K562 (cell line): ENCODE results near the gene ZBTB2. TPM values are rescaled to one million over a fixed set of nuclear protein-coding genes. Genes with fewer than 3 reads are reported as not detected.
A peak's percentile ranks its signal among the peaks of the same experiment; 100 is the strongest.

Experiments used
- ATAC-seq: fragments of 200-7000 bp; cut with Tn5 transposase; 3 replicates; pipeline ENCODE4 v1.9.1; 2020; ENCODE audit warnings: moderate library complexity
- BruUV-seq: library from RNA; stranded (reverse); fragments of 400-500 nt; replicated peaks from 2 replicates; lab custom pipeline; 2021; lab: Mats Ljungman, UMichigan
- CTCF ChIA-PET: fragments of 300-600 bp; formaldehyde crosslinking; extraction: SDS; loops from one replicate; lab custom pipeline; 2021; ENCODE audit warnings: low intra/inter-chr PET ratio; lab: Yijun Ruan, JAX
- POLR2A ChIA-PET: fragments of 300-600, 350-650 bp; sonication (Branson Sonifier 250); formaldehyde crosslinking; extraction: SDS; loops from one replicate; lab custom pipeline; 2021; ENCODE audit warnings: antibody characterized with exemption, inconsistent platforms; lab: Yijun Ruan, JAX
- DNase-seq, 4 experiments: peaks; one replicate each; pipeline versions ENCODE4 v3.0.0 to v3.0.0-alpha.2; 2011 to 2018; ENCODE audit warnings: low spot score in 3 of 4, mixed read lengths in 3 of 4; ENCODE audit errors: extremely low read depth in 1 of 4
- FAIRE-seq: peaks from 2 replicates; lab custom pipeline; 2011; peaks lifted over from hg19 to GRCh38; lab: Jason Lieb, UNC
- H2AFZ ChIP-seq: 2 replicates; pipeline ENCODE4 v1.6.0; 2011; ENCODE audit warnings: low read depth, low read length, control low read depth, inconsistent platforms
- H3K27ac ChIP-seq: fragments of 200-600 bp; 3 replicates; pipeline ENCODE4 v1.8.0; 2011; ENCODE audit warnings: low read depth, mild to moderate bottlenecking, control low read depth, inconsistent platforms, low read length, moderate library complexity, mixed read lengths; ENCODE audit errors: extremely low read depth
- H3K27me3 ChIP-seq, 2 experiments: fragments of 300-600 bp in 1 of 2; 2 replicates in 1 of 2; 3 replicates in 1 of 2; pipeline versions ENCODE4 v1.6.0 to v1.8.0; 2011; ENCODE audit warnings: inconsistent platforms in 2 of 2, low read length in 2 of 2, mild to moderate bottlenecking in 1 of 2, mixed read lengths in 1 of 2, moderate library complexity in 1 of 2; ENCODE audit not compliant: control insufficient read depth in 2 of 2, insufficient read depth in 2 of 2
- H3K36me3 ChIP-seq: fragments of 300-600 bp; 3 replicates; pipeline ENCODE4 v1.8.0; 2011; ENCODE audit warnings: mild to moderate bottlenecking, low read length, inconsistent platforms; ENCODE audit not compliant: control insufficient read depth, insufficient read depth
- H3K4me1 ChIP-seq, 2 experiments: fragments of 200-600 bp in 1 of 2; replicated peaks in 1 of 2; 2 replicates in 1 of 2; 3 replicates in 1 of 2; pipeline versions ENCODE4 v1.5.1 to v1.8.0; 2011; ENCODE audit warnings: inconsistent platforms in 2 of 2, low read length in 2 of 2, mild to moderate bottlenecking in 1 of 2, mixed read lengths in 1 of 2, moderate library complexity in 1 of 2; ENCODE audit not compliant: control insufficient read depth in 2 of 2, insufficient read depth in 2 of 2
- H3K4me2 ChIP-seq: 2 replicates; pipeline ENCODE4 v1.6.1; 2011; ENCODE audit warnings: low read length, control low read depth, inconsistent platforms, mixed read lengths; ENCODE audit not compliant: insufficient read depth
- H3K4me3 ChIP-seq: fragments of 200-600 bp; sonication (generic), shearing (Covaris generic); 2 replicates; pipeline ENCODE4 v1.5.1; 2016; ENCODE audit warnings: control low read depth, inconsistent platforms
- H3K79me2 ChIP-seq: fragments of 200-600 bp; 3 replicates; pipeline ENCODE4 v1.8.0; 2011; ENCODE audit warnings: low read length, inconsistent platforms; ENCODE audit not compliant: control insufficient read depth, insufficient read depth
- H3K9ac ChIP-seq, 2 experiments: 2 replicates each; pipeline versions ENCODE4 v1.6.0 to v1.6.1; 2011; ENCODE audit warnings: low read depth in 2 of 2, low read length in 2 of 2, control low read depth in 1 of 2, inconsistent platforms in 1 of 2, mild to moderate bottlenecking in 1 of 2, mixed read lengths in 1 of 2; ENCODE audit not compliant: insufficient read depth in 1 of 2
- H3K9me1 ChIP-seq: one replicate; pipeline ENCODE4 v1.6.0; 2011; ENCODE audit warnings: inconsistent platforms, mild to moderate bottlenecking, low read length, moderate library complexity; ENCODE audit not compliant: control insufficient read depth, insufficient read depth
- H3K9me3 ChIP-seq: replicated peaks from 2 replicates; pipeline ENCODE4 v1.5.1; 2011; ENCODE audit warnings: low read depth, low read length, inconsistent platforms; ENCODE audit not compliant: control insufficient read depth, insufficient read depth
- H4K20me1 ChIP-seq: replicated peaks from 2 replicates; pipeline ENCODE4 v1.6.1; 2011; ENCODE audit warnings: low read length, inconsistent platforms, mixed read lengths; ENCODE audit not compliant: control insufficient read depth, insufficient read depth
- E2F5 ChIP-seq: sonication (generic); formaldehyde crosslinking; IDR thresholded peaks from 2 replicates; pipeline ENCODE4 v1.8.0; 2022; ENCODE audit warnings: mild to moderate bottlenecking, missing genetic modification reagents
- EHMT2 ChIP-seq: fragments of 450-650 bp; IDR thresholded peaks from 2 replicates; pipeline ENCODE4 v1.6.1; 2018; ENCODE audit warnings: antibody characterized with exemption
- HEY1 ChIP-seq: fragments of 250-450 bp; sonication (Bioruptor Pico); IDR thresholded peaks from 2 replicates; pipeline ENCODE4 v1.5.0; 2020; ENCODE audit warnings: mild to moderate bottlenecking, moderate library complexity, borderline replicate concordance
- SP1 ChIP-seq: sonication (generic); formaldehyde crosslinking; IDR thresholded peaks from 2 replicates; pipeline ENCODE4 v1.8.1; 2022; ENCODE audit warnings: mild to moderate bottlenecking, missing genetic modification reagents
- WGBS: fragments of 100-300 bp; shearing (Covaris generic); methylation state at CpG from one replicate; pipeline ENCODE4 v1.1.6; 2016; ENCODE audit warnings: low coverage, mixed read lengths; ENCODE audit not compliant: insufficient coverage; ENCODE audit errors: missing lambda C conversion rate; 5-methylcytosine and 5-hydroxymethylcytosine counted together
- in situ Hi-C: fragments of 300-500 bp; cut with MboI; formaldehyde crosslinking; loops from 4 replicates; pipeline ENCODE4 v1.15.0; 2018; ENCODE audit warnings: inconsistent platforms, mixed read lengths
- intact Hi-C: fragments of 100-400 bp; cut with micrococcal nuclease; formaldehyde crosslinking; loops from 2 replicates; pipeline ENCODE4 v1.14.2; 2022
- polyA plus RNA-seq, 8 experiments: library from polyadenylated mRNA; depleted of rRNA in 4 of 8; stranded (reverse) in 5 of 8; unstranded in 3 of 8; fragments of >200 nt; fragmentation: Nextera tagmentation in 2 of 8; fragmentation: Illumina TruSeq in 1 of 8; extraction: Ambion mirVana in 2 of 8; extraction: Trizol in 1 of 8; gene quantifications; 2 replicates each; pipeline versions ENCODE4 v1.2.1 to v1.2.3, GENCODE V29; 2011 to 2014; ENCODE audit warnings: inconsistent platforms in 1 of 8, missing spikeins in 1 of 8
- total RNA-seq, 7 experiments: library from RNA; depleted of rRNA in 6 of 7; stranded (reverse); fragments of >200 nt in 6 of 7; fragmentation: Illumina TruSeq in 2 of 7; extraction: Trizol in 2 of 7; gene quantifications; 2 replicates each; pipeline versions ENCODE4 v1.2.1 to v1.2.3, GENCODE V29; 2011 to 2021; ENCODE audit warnings: low replicate concordance in 1 of 7

The ZBTB2 gene
- total and polyA plus RNA-seq, 9 of the 15 experiments (the other 6 are each of a cell fraction or from before 2014, with no cell fraction given), result 5.1 to 26.2 (median 16.4) TPM

GRCh38 chr6:151324488-151324825 lies 66.9 kb downstream of the ZBTB2 start:
- H3K4me3 ChIP-seq, result no peak overlapping the region
- no peaks in the 10 kb centered on the region for H4K20me1 ChIP-seq
- H3K4me1 ChIP-seq, result peaks cover 0 to 6% of the 10 kb centered on the region in 2 experiments; a peak in 2 of 5 replicates
- no peaks in the 10 kb centered on the region for H3K9me3 ChIP-seq
- no peak overlapping the region for H3K27ac ChIP-seq
- in situ Hi-C loops (no loop called here), intact Hi-C loops (loop anchor here (1.0 to 10.0 kb wide), 5 partner anchors 157 to 508 kb away; no protein-coding TSS in a partner anchor)
- peaks cover 38 to 56% of the 10 kb centered on the region in 2 experiments for H3K27me3 ChIP-seq
- CTCF ChIA-PET, result interaction anchor here (0.6 to 3.5 kb wide), 5 partner anchors 10 to 507 kb away, joined by 3 to 40 read pairs (median 4); no protein-coding TSS in a partner anchor
- no peak overlapping the region for H2AFZ ChIP-seq
- FAIRE-seq, result no peak
- H3K79me2 ChIP-seq, result no peaks in the 10 kb centered on the region
- POLR2A ChIA-PET, result interaction anchor here (0.6 to 1.4 kb wide), 13 partner anchors 10 to 702 kb away, joined by 3 to 6 read pairs (median 3); no protein-coding TSS in a partner anchor
- H3K36me3 ChIP-seq, result no peaks in the 10 kb centered on the region
- no peak overlapping the region for H3K9ac ChIP-seq
- TF ChIP-seq HEY1 (CRISPR knock-in tag), result no peak
- TF ChIP-seq E2F5 (CRISPR knock-in tag), result 0 out of 2 replicates have a peak, but pooled peaks have one; percentile 27
- TF ChIP-seq EHMT2, result 0 out of 2 replicates have a peak, but pooled peaks have one; percentile 23
- TF ChIP-seq SP1 (CRISPR knock-in tag), result 0 out of 2 replicates have a peak, but pooled peaks have one; percentile 29
- no peaks in the 10 kb centered on the region for H3K9me1 ChIP-seq
- no peak overlapping the region for H3K4me2 ChIP-seq
- peak; percentile 24 for ATAC-seq
- 9% methylated on average over 6 of the region's 6 CpGs for WGBS
- BruUV-seq, result no TSS peak
- no peak for DNase-seq
